Hepatocyte (in vitro differentiated cells): ENCODE measurements around the gene STAC3.
"Not testable (repeated sequence)": the region's sequence is repeated elsewhere in the genome, so short reads cannot be mapped to it uniquely, and the experiment has no call there.

ENCODE experiments used
- CTCF ChIP-seq: fragments of 200-600 bp; sonication (generic); IDR thresholded peaks from 2 replicates; pipeline ENCODE4 v1.5.1; 2016; ENCODE audit warnings: antibody characterized with exemption, mild to moderate bottlenecking; ENCODE audit not compliant: poor library complexity
- EZH2 ChIP-seq: fragments of 200-600 bp; sonication (generic); IDR thresholded peaks from 2 replicates; pipeline ENCODE4 v1.6.1; 2016; ENCODE audit warnings: antibody characterized with exemption, mild to moderate bottlenecking, borderline replicate concordance

- not testable (repeated sequence) for TF ChIP-seq CTCF, EZH2
Observed at GRCh38 chr12:57276233-57276632, 25.2 kb upstream of the STAC3 start.
